ENCODE data around the gene SEPTIN1.

Gene SEPTIN1

GRCh38 chr16:30382111-30382881 is at the start of gene SEPTIN1:
Gene SEPTIN1 (minus strand): TSS chr16:30382561. CDS start chr16:30382542, 19 bp downstream.
- no peak within 1 kb of the TSS for H3K4me3 ChIP-seq (replicated peaks; ENCODE audit: low read depth, low read length)
- no peak for DNase-seq (ENCODE audit: low read depth)
- no peak for TF ChIP-seq CTCF (IDR thresholded peaks at IDR 0.05; ENCODE audit: low read length, missing control alignments)

- H3K4me3 ChIP-seq (replicated peaks; ENCODE audit: low read depth, low read length), result peak overlapping the region; percentile 85
- no peak for TF ChIP-seq CTCF (IDR thresholded peaks at IDR 0.05; ENCODE audit: low read length, missing control alignments)
- no peak for DNase-seq (ENCODE audit: low read depth)
These were observed 48.1 kb upstream of the SEPTIN1 start for GRCh38 chr16:30430428-30430970.

- peak; percentile 73 for TF ChIP-seq CTCF (IDR thresholded peaks at IDR 0.05; ENCODE audit: low read length, missing control alignments)
- peak; percentile 99 for DNase-seq (ENCODE audit: low read depth)
- peak within 1 kb of the TSS; percentile 85 for H3K4me3 ChIP-seq (replicated peaks; ENCODE audit: low read depth, low read length)
These were observed 47.5 kb upstream of the SEPTIN1 start, which contains the start of gene DCTPP1 for GRCh38 chr16:30429678-30430427. Gene DCTPP1 (minus strand): TSS chr16:30430030. CDS start chr16:30429980, 50 bp downstream.

- peak overlapping the region; percentile 85 for H3K4me3 ChIP-seq (replicated peaks; ENCODE audit: low read depth, low read length)
- TF ChIP-seq CTCF (IDR thresholded peaks at IDR 0.05; ENCODE audit: low read length, missing control alignments), result no peak
- DNase-seq (ENCODE audit: low read depth), result no peak
These were observed 47.0 kb upstream of the SEPTIN1 start for GRCh38 chr16:30429418-30429677.

GRCh38 chr16:30428055-30428454 is 45.7 kb upstream of the SEPTIN1 start:
- no peak for DNase-seq (ENCODE audit: low read depth)
- no peak for TF ChIP-seq CTCF (IDR thresholded peaks at IDR 0.05; ENCODE audit: low read length, missing control alignments)
- no peak overlapping the region for H3K4me3 ChIP-seq (replicated peaks; ENCODE audit: low read depth, low read length)

GRCh38 chr16:30421010-30421409 is 38.6 kb upstream of the SEPTIN1 start:
- DNase-seq (ENCODE audit: low read depth), result no peak
- TF ChIP-seq CTCF (IDR thresholded peaks at IDR 0.05; ENCODE audit: low read length, missing control alignments), result no peak
- H3K4me3 ChIP-seq (replicated peaks; ENCODE audit: low read depth, low read length), result no peak overlapping the region
